SK-N-SH treated with all-trans-retinoic acid at 6 μM for 48 hours (cell line): ENCODE results near the gene IL17RB.

Experiments
- ARNTL ChIP-seq: fragments of 450-650 bp; formaldehyde crosslinking; IDR thresholded peaks from 2 replicates; pipeline ENCODE4 v1.5.0; 2020; ENCODE audit warnings: low read depth, mild to moderate bottlenecking, moderate library complexity, borderline replicate concordance
- CREB5 ChIP-seq: fragments of 250-450 bp; sonication (Bioruptor Pico); IDR thresholded peaks from 2 replicates; pipeline ENCODE4 v1.5.1; 2020; ENCODE audit warnings: low read depth, mild to moderate bottlenecking, moderate library complexity
- CSDC2 ChIP-seq: fragments of 250-450 bp; sonication (Bioruptor Pico); IDR thresholded peaks from 2 replicates; pipeline ENCODE4 v1.5.0; 2020; ENCODE audit warnings: mild to moderate bottlenecking, moderate library complexity
- PATZ1 ChIP-seq: fragments of 250-450 bp; sonication (Bioruptor Pico); IDR thresholded peaks from 2 replicates; pipeline ENCODE4 v1.8.0; 2020; ENCODE audit warnings: mild to moderate bottlenecking, moderate library complexity, borderline replicate concordance
- ZNF70 ChIP-seq: fragments of 450-650 bp; formaldehyde crosslinking; IDR thresholded peaks from 2 replicates; pipeline ENCODE4 v1.5.0; 2020; ENCODE audit warnings: mild to moderate bottlenecking, moderate library complexity

- TF ChIP-seq CREB5 (CRISPR knock-in tag) (no peak), PATZ1 (CRISPR knock-in tag) (no peak), ARNTL (CRISPR knock-in tag) (no peak), CSDC2 (CRISPR knock-in tag) (no peak), ZNF70 (no peak)
Observed at GRCh38 chr3:53850895-53851294, 4.5 kb downstream of the IL17RB start.
